Measurements from ENCODE around the gene PDE1C.

DNA sequence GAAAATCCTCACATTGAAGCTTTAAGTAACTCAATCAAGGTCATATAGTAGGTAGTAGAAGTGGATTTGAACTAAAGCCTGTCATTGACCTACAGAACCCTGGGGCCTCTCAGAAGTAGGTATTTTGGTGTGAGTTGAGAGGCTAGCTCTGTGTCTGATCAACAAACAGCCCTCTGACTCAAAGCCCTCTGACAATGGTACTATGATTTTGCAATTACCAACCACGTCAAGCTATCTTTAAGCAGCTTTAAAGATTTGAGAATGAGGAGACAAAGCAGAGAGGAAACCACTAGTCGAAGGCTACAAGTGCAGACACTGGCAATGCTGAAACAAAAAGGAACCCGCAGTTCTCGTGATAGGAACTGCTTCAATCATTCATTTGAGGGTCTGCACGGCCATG is 19.0 kb upstream of the PDE1C start:
- TF ChIP-seq, protein P1, sequence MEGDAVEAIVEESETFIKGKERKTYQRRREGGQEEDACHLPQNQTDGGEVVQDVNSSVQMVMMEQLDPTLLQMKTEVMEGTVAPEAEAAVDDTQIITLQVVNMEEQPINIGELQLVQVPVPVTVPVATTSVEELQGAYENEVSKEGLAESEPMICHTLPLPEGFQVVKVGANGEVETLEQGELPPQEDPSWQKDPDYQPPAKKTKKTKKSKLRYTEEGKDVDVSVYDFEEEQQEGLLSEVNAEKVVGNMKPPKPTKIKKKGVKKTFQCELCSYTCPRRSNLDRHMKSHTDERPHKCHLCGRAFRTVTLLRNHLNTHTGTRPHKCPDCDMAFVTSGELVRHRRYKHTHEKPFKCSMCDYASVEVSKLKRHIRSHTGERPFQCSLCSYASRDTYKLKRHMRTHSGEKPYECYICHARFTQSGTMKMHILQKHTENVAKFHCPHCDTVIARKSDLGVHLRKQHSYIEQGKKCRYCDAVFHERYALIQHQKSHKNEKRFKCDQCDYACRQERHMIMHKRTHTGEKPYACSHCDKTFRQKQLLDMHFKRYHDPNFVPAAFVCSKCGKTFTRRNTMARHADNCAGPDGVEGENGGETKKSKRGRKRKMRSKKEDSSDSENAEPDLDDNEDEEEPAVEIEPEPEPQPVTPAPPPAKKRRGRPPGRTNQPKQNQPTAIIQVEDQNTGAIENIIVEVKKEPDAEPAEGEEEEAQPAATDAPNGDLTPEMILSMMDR (conservative IDR thresholded peaks at IDR 0.05; ENCODE audit: low read length): no peak
- TF ChIP-seq EZH2phosphoT487 (IDR thresholded peaks at IDR 0.05; ENCODE audit: borderline replicate concordance, low read depth, low read length): no peak
